GM12878 (cell line): ENCODE measurements around the gene UBC. TPM values are rescaled to one million over a fixed set of nuclear protein-coding genes. Genes with fewer than 3 reads are reported as not detected.

ENCODE experiments used
- ESRRA ChIP-seq: IDR thresholded peaks from 2 replicates; pipeline ENCODE4 v1.6.1; 2012; ENCODE audit warnings: mild to moderate bottlenecking, low read length, improper control_type of control experiment
- MYC ChIP-seq: IDR thresholded peaks from 2 replicates; pipeline ENCODE4 v1.6.1; 2011; ENCODE audit warnings: mild to moderate bottlenecking, low read length, moderate library complexity, inconsistent platforms; ENCODE audit not compliant: insufficient read depth, insufficient replicate concordance, insufficient read length, severe bottlenecking
- RELA ChIP-seq: fragments of 450-650 bp; IDR thresholded peaks from 2 replicates; pipeline ENCODE4 v1.8.0; 2014; ENCODE audit warnings: borderline replicate concordance; ENCODE audit not compliant: partially characterized antibody
- STAT1 ChIP-seq: fragments of 450-650 bp; conservative IDR thresholded peaks from 2 replicates; pipeline ENCODE4 v1.6.1; 2014; ENCODE audit warnings: antibody characterized with exemption, mild to moderate bottlenecking
- ZBTB11 ChIP-seq: fragments of 450-650 bp; formaldehyde crosslinking; IDR thresholded peaks from 2 replicates; pipeline ENCODE4 v1.5.0; 2022; ENCODE audit warnings: mild to moderate bottlenecking, missing genetic modification characterization
- ZBTB4 ChIP-seq: fragments of 450-650 bp; formaldehyde crosslinking; IDR thresholded peaks from 2 replicates; pipeline ENCODE4 v1.4.0; 2022; ENCODE audit warnings: mild to moderate bottlenecking, moderate library complexity
- ZNF24 ChIP-seq: fragments of 450-650 bp; IDR thresholded peaks from 2 replicates; pipeline ENCODE4 v1.6.1; 2017; ENCODE audit warnings: antibody characterized with exemption, mild to moderate bottlenecking
- ZNF687 ChIP-seq: fragments of 450-650 bp; IDR thresholded peaks from 2 replicates; pipeline ENCODE4 v1.6.1; 2017; ENCODE audit warnings: mild to moderate bottlenecking, moderate library complexity
- polyA plus RNA-seq, 11 experiments: library from polyadenylated mRNA; depleted of rRNA in 4 of 11; unstranded in 6 of 11; stranded (reverse) in 5 of 11; fragments of >200 nt; fragmentation: Nextera tagmentation in 4 of 11; fragmentation: Illumina TruSeq in 1 of 11; extraction: Ambion mirVana in 4 of 11; extraction: Trizol in 1 of 11; gene quantifications; 1 replicate in 1 of 11; 2 replicates in 10 of 11; pipeline versions ENCODE4 v1.2.1 to v1.2.3, GENCODE V29; 2011 to 2016; ENCODE audit warnings: inconsistent platforms in 2 of 11, missing spikeins in 2 of 11, low read depth in 1 of 11
- total RNA-seq, 4 experiments: library from RNA; depleted of rRNA in 3 of 4; stranded (reverse); fragments of >200 nt in 3 of 4; fragmentation: Illumina TruSeq in 1 of 4; extraction: Trizol in 1 of 4; gene quantifications; 2 replicates each; pipeline versions ENCODE4 v1.2.1 to v1.2.3, GENCODE V29; 2013 to 2021

Gene UBC
- total and polyA plus RNA-seq, 10 of the 15 experiments (the other 5 are each of a cell fraction or from before 2014, with no cell fraction given) = 653 to 1,666 (median 874) TPM

- no peak for TF ChIP-seq ZNF687
- TF ChIP-seq ZBTB11 = no peak
- TF ChIP-seq ZNF24 = no peak
- TF ChIP-seq RELA = no peak
- no peak for TF ChIP-seq MYC
- no peak for TF ChIP-seq ZBTB4
- TF ChIP-seq ESRRA = no peak
- TF ChIP-seq STAT1 = no peak
Measured at GRCh38 chr12:124881123-124881522, 33.3 kb downstream of the UBC start (continued).
